Measurements from ENCODE around the gene C2orf81.

C2orf81 gene

GRCh38 chr2:74454654-74455511, 33.5 kb upstream of the C2orf81 start, which contains the start of gene INO80B:
Gene INO80B (plus strand): TSS chr2:74455087. CDS start chr2:74455117, 30 bp downstream.
- TF ChIP-seq ZNF274 (IDR thresholded peaks at IDR 0.05; ENCODE audit: low read depth, low read length) = no peak
- peak within 1 kb of the TSS; percentile 65 for H3K4me3 ChIP-seq (ENCODE audit: low read length)

GRCh38 chr2:74450570-74451190, 29.3 kb upstream of the C2orf81 start:
- no peak for TF ChIP-seq ZNF274 (IDR thresholded peaks at IDR 0.05; ENCODE audit: low read depth, low read length)
- no peak overlapping the region for H3K4me3 ChIP-seq (ENCODE audit: low read length)

DNA sequence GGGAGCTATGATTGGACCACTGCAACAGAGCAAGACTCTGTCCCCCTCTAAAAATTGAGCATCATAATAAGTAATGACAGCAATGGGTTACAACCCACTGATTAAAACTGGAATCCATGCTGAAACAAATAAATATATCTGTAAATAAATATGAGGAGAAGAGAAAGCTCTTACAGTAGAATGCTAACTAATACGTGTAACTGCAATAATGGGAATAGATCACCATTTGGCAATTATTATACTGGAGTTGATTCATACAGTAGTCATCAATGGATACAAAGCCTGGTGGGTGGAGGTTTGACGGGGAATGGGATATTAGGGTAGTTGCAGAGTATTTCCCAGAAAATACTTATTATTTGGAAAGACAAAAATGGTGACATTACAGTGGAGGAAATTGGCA, 27.4 kb upstream of the C2orf81 start:
- no peak overlapping the region for H3K4me3 ChIP-seq (ENCODE audit: low read length)
- no peak for TF ChIP-seq ZNF274 (IDR thresholded peaks at IDR 0.05; ENCODE audit: low read depth, low read length)

- TF ChIP-seq ZNF274 (IDR thresholded peaks at IDR 0.05; ENCODE audit: low read depth, low read length) = no peak
- H3K4me3 ChIP-seq (ENCODE audit: low read length) = no peak overlapping the region
These were observed 26.0 kb upstream of the C2orf81 start for GRCh38 chr2:74447230-74447999.

- no peak overlapping the region for H3K4me3 ChIP-seq (ENCODE audit: low read length)
- TF ChIP-seq ZNF274 (IDR thresholded peaks at IDR 0.05; ENCODE audit: low read depth, low read length) = no peak
These were observed 23.3 kb upstream of the C2orf81 start for GRCh38 chr2:74444498-74445318.

DNA sequence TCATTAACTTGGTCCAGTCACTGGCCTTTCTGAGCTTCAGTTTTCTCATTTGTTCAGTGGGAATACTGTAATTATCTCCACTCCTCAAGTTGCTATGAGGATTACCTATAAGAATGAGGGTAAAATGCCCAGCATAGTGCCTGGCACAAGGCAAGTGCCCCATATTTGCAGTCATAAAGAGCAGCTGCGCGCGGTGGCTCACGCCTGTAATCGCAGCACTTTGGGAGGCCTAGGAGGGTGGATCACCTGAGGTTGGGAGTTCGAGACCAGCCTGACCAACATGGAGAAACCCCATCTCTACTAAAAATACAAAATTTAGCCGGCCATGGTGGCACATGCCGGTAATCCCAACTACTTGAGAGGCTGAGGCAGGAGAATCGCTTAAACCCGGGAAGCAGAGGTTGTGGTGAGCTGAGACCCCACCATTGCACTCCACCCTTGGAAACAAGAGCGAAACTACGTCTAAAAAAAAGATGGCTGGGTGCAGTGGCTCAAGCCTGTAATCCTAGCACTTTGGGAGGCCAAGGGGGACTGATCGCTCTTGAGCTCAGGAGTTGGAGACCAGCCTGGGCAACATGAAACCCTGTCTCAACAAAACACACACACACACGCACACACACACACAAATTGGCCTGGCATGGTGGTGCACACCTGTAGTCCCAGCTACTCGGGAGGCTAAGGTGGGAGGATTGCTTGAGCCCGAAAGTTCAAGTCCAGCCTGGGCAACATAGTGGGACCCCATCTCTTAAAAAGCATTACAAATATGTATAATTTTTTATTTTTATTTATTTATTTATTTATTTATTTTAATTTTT, 21.3 kb upstream of the C2orf81 start:
- peak overlapping the region; percentile 38; the same call in 1 of the 2 replicates for H3K4me3 ChIP-seq (ENCODE audit: low read length)

- no peak for TF ChIP-seq ZNF274 (IDR thresholded peaks at IDR 0.05; ENCODE audit: low read depth, low read length)
- H3K4me3 ChIP-seq (ENCODE audit: low read length) = peak within 1 kb of the TSS; percentile 38; the same call in 1 of the 2 replicates
These were observed 20.5 kb upstream of the C2orf81 start, which contains the start of gene RTKN for GRCh38 chr2:74441690-74442482. Gene RTKN (minus strand): TSS chr2:74441937. CDS start chr2:74441816, 121 bp downstream.

DNA sequence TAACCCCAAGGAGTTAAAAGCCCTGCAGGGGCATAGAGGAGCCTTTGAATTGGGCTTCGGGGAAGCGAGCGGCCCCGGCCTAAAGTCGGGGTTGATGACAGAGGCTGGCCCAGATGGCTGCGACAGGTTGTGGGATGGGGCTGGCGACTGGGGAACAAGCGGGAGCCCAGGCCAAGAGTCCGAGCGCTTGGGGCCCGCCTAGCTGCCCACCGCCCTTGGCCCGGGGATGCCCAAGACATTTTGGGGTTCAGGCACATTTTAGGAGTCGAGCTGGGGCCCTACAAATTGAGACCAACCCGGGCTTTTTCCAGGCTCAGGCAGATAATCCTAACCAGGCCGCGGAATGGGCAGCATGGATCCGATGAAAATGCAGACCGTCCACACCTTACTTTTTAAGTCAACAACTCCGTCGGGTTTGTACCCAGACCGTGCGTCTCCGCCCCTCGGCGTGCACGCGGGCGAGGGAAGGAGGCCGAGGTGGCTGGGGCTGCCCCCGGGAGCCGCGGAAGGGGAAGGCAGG, 19.8 kb upstream of the C2orf81 start:
- no peak for TF ChIP-seq ZNF274 (IDR thresholded peaks at IDR 0.05; ENCODE audit: low read depth, low read length)
- peak overlapping the region; percentile 38; the same call in 1 of the 2 replicates for H3K4me3 ChIP-seq (ENCODE audit: low read length)

GRCh38 chr2:74440378-74441169, 19.2 kb upstream of the C2orf81 start:
- H3K4me3 ChIP-seq (ENCODE audit: low read length) = peak overlapping the region; percentile 66; the same call in 1 of the 2 replicates
- no peak for TF ChIP-seq ZNF274 (IDR thresholded peaks at IDR 0.05; ENCODE audit: low read depth, low read length)

- no peak for TF ChIP-seq ZNF274 (IDR thresholded peaks at IDR 0.05; ENCODE audit: low read depth, low read length)
These were observed 18.5 kb upstream of the C2orf81 start for GRCh38 chr2:74439803-74440377.

DNA sequence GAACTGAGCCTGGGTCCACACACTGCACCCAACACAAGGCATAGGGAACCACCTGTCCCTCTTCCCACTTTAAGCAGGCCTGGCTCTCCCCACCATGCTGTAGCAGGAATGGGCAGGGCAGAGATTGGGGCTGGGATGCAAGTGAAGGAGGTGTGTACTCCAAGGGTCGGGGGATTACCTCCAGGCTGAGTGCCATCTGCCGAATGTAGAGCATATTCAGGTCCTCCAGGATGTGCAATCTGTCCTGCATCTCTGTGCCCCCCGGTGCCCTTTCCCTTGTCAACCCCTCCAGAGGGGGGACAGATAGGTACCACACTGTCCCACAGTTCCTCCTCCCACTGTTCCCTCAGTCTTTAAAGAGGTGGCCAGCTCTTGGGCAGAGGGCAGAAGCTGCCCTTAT, 18.0 kb upstream of the C2orf81 start:
- peak overlapping the region; percentile 66; the same call in 1 of the 2 replicates for H3K4me3 ChIP-seq (ENCODE audit: low read length)

More at GRCh38 chr2:74439803-74440377, 18.5 kb upstream of the C2orf81 start:
- peak overlapping the region; percentile 66; the same call in 1 of the 2 replicates for H3K4me3 ChIP-seq (ENCODE audit: low read length)

More for the DNA sequence above, 18.0 kb upstream of the C2orf81 start:
- no peak for TF ChIP-seq ZNF274 (IDR thresholded peaks at IDR 0.05; ENCODE audit: low read depth, low read length)
